Mammary epithelial cell (primary cell): ENCODE measurements around the gene TRIM39.
"Not testable (repeated sequence)": the region's sequence is repeated elsewhere in the genome, so short reads cannot be mapped to it uniquely, and the experiment has no call there.

Experiments
- EZH2 ChIP-seq: IDR thresholded peaks from 2 replicates; pipeline ENCODE4 v1.6.1; 2012; ENCODE audit warnings: low read length, inconsistent platforms, borderline replicate concordance
- TF ChIP-seq, protein P1 (sequence below), 2 donors: IDR thresholded peaks in 1 of 2; conservative IDR thresholded peaks in 1 of 2; 2 replicates each; pipeline ENCODE4 v1.5.1; 2011 to 2012; ENCODE audit warnings: inconsistent platforms in 2 of 2, low read length in 2 of 2, mild to moderate bottlenecking in 2 of 2, control low read depth in 1 of 2, low read depth in 1 of 2; ENCODE audit not compliant: insufficient read depth in 1 of 2; ENCODE audit errors: extremely low read depth in 1 of 2

DNA sequence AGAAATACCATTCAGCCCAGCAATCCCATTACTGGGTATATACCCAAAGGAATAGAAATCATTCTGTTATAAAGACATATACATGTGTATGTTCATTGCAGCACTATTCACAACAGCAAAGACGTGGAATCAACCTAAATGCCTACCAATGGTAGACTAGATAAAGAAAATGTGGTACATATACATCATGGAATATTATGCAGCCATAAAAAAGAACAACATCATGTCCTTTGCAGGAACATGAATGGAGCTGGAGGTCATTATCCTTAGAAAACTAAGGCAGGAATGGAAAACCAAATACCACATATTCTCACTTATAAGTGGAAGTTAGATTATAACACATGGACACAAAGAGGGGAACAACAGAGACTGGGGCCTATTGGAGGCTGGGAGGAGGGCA lies 42.6 kb downstream of the TRIM39 start:
- TF ChIP-seq, protein P1, sequence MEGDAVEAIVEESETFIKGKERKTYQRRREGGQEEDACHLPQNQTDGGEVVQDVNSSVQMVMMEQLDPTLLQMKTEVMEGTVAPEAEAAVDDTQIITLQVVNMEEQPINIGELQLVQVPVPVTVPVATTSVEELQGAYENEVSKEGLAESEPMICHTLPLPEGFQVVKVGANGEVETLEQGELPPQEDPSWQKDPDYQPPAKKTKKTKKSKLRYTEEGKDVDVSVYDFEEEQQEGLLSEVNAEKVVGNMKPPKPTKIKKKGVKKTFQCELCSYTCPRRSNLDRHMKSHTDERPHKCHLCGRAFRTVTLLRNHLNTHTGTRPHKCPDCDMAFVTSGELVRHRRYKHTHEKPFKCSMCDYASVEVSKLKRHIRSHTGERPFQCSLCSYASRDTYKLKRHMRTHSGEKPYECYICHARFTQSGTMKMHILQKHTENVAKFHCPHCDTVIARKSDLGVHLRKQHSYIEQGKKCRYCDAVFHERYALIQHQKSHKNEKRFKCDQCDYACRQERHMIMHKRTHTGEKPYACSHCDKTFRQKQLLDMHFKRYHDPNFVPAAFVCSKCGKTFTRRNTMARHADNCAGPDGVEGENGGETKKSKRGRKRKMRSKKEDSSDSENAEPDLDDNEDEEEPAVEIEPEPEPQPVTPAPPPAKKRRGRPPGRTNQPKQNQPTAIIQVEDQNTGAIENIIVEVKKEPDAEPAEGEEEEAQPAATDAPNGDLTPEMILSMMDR (conservative IDR thresholded peaks at IDR 0.05 in 1 of 2, IDR thresholded peaks at IDR 0.05 in 1 of 2; ENCODE audit: extremely low read depth in 1 of 2, insufficient read depth in 1 of 2, low read depth in 1 of 2, low read length in 2 of 2), result not testable (repeated sequence)
- not testable (repeated sequence) for TF ChIP-seq EZH2
